ENCODE data around the gene PTPN7.
A peak's percentile ranks its signal among the peaks of the same experiment; 100 is the strongest.

PTPN7 gene

GRCh38 chr1:202200112-202200548, 39.7 kb upstream of the PTPN7 start:
- TF ChIP-seq CTCF (IDR thresholded peaks at IDR 0.05; ENCODE audit: poor library complexity, severe bottlenecking), result peak; percentile 15
- Histone ChIP-seq H3K4me1 (ENCODE audit: insufficient read depth, poor library complexity, severe bottlenecking) (peaks cover 22% of the 10 kb centered on the region), H3K36me3 (ENCODE audit: low read depth) (no peaks in the 10 kb centered on the region), H3K27me3 (ENCODE audit: insufficient read depth, poor library complexity, severe bottlenecking) (no peaks in the 10 kb centered on the region), H3K9me3 (ENCODE audit: severe bottlenecking) (no peaks in the 10 kb centered on the region), H3K27ac (ENCODE audit: poor library complexity, severe bottlenecking) (peak overlapping the region; percentile 70), H3K4me3 (ENCODE audit: severe bottlenecking) (no peak overlapping the region)
- peak; percentile 84 for DNase-seq (ENCODE audit: low spot score)
- ATAC-seq (ENCODE audit: low read depth), result peak; percentile 57

GRCh38 chr1:202199040-202199889, 38.9 kb upstream of the PTPN7 start:
- no peak for TF ChIP-seq CTCF (IDR thresholded peaks at IDR 0.05; ENCODE audit: poor library complexity, severe bottlenecking)
- Histone ChIP-seq H3K27me3 (ENCODE audit: insufficient read depth, poor library complexity, severe bottlenecking) (no peaks in the 10 kb centered on the region), H3K9me3 (ENCODE audit: severe bottlenecking) (no peaks in the 10 kb centered on the region), H3K27ac (ENCODE audit: poor library complexity, severe bottlenecking) (peak overlapping the region; percentile 70), H3K4me3 (ENCODE audit: severe bottlenecking) (no peak overlapping the region), H3K36me3 (ENCODE audit: low read depth) (no peaks in the 10 kb centered on the region), H3K4me1 (ENCODE audit: insufficient read depth, poor library complexity, severe bottlenecking) (peaks cover 22% of the 10 kb centered on the region)
- no peak for DNase-seq (ENCODE audit: low spot score)
- peak; percentile 40 for ATAC-seq (ENCODE audit: low read depth)

GRCh38 chr1:202198366-202198724, 37.9 kb upstream of the PTPN7 start:
- ATAC-seq (ENCODE audit: low read depth), result no peak
- DNase-seq (ENCODE audit: low spot score), result no peak
- TF ChIP-seq CTCF (IDR thresholded peaks at IDR 0.05; ENCODE audit: poor library complexity, severe bottlenecking), result no peak
- Histone ChIP-seq H3K27me3 (ENCODE audit: insufficient read depth, poor library complexity, severe bottlenecking) (no peaks in the 10 kb centered on the region), H3K4me1 (ENCODE audit: insufficient read depth, poor library complexity, severe bottlenecking) (peaks cover 22% of the 10 kb centered on the region), H3K27ac (ENCODE audit: poor library complexity, severe bottlenecking) (no peak overlapping the region), H3K36me3 (ENCODE audit: low read depth) (no peaks in the 10 kb centered on the region), H3K4me3 (ENCODE audit: severe bottlenecking) (no peak overlapping the region), H3K9me3 (ENCODE audit: severe bottlenecking) (no peaks in the 10 kb centered on the region)

- H3K4me1 ChIP-seq (ENCODE audit: insufficient read depth, poor library complexity, severe bottlenecking), result peaks cover 22% of the 10 kb centered on the region
- H3K27me3 ChIP-seq (ENCODE audit: insufficient read depth, poor library complexity, severe bottlenecking), result peaks cover 3% of the 10 kb centered on the region
- no peak for DNase-seq (ENCODE audit: low spot score)
- no peaks in the 10 kb centered on the region for H3K9me3 ChIP-seq (ENCODE audit: severe bottlenecking)
- no peak for TF ChIP-seq CTCF (IDR thresholded peaks at IDR 0.05; ENCODE audit: poor library complexity, severe bottlenecking)
- no peak overlapping the region for H3K27ac ChIP-seq (ENCODE audit: poor library complexity, severe bottlenecking)
- H3K36me3 ChIP-seq (ENCODE audit: low read depth), result no peaks in the 10 kb centered on the region
- no peak overlapping the region for H3K4me3 ChIP-seq (ENCODE audit: severe bottlenecking)
- no peak for ATAC-seq (ENCODE audit: low read depth)
Measured at GRCh38 chr1:202197653-202198365, 37.4 kb upstream of the PTPN7 start.

GRCh38 chr1:202194328-202194648, 33.9 kb upstream of the PTPN7 start:
- Histone ChIP-seq H3K9me3 (ENCODE audit: severe bottlenecking) (no peaks in the 10 kb centered on the region), H3K4me3 (ENCODE audit: severe bottlenecking) (no peak overlapping the region), H3K27ac (ENCODE audit: poor library complexity, severe bottlenecking) (no peak overlapping the region), H3K27me3 (ENCODE audit: insufficient read depth, poor library complexity, severe bottlenecking) (peaks cover 3% of the 10 kb centered on the region), H3K4me1 (ENCODE audit: insufficient read depth, poor library complexity, severe bottlenecking) (peaks cover 6% of the 10 kb centered on the region), H3K36me3 (ENCODE audit: low read depth) (no peaks in the 10 kb centered on the region)
- ATAC-seq (ENCODE audit: low read depth) (no peak), DNase-seq (ENCODE audit: low spot score) (no peak)
- TF ChIP-seq CTCF (IDR thresholded peaks at IDR 0.05; ENCODE audit: poor library complexity, severe bottlenecking), result no peak
